Adrenal gland (tissue), 12 donors: ENCODE data around the gene FOCAD. TPM values are rescaled to one million over a fixed set of nuclear protein-coding genes. Genes with fewer than 3 reads are reported as not detected.

Experiments
- DNase-seq, 7 donors: peaks; one replicate each; pipeline ENCODE4 v3.0.0-alpha.2; 2019 to 2020
- H3K27ac ChIP-seq, 5 donors: fragments of 200-600 bp; sonication (generic) in 4 of 5; 1 replicate in 3 of 5; 2 replicates in 2 of 5; pipeline versions ENCODE4 v1.5.1 to v1.8.0; 2016 to 2020; ENCODE audit warnings: mild to moderate bottlenecking in 1 of 5
- H3K27me3 ChIP-seq: fragments of 200-600 bp; 2 replicates; pipeline ENCODE4 v1.8.0; 2021
- H3K36me3 ChIP-seq, 2 donors: fragments of 200-600 bp; replicated peaks in 1 of 2; 1 replicate in 1 of 2; 2 replicates in 1 of 2; pipeline versions ENCODE4 v1.5.1 to v1.8.0; 2018 to 2022
- H3K4me1 ChIP-seq, 2 donors: fragments of 200-600 bp; replicated peaks in 1 of 2; 1 replicate in 1 of 2; 2 replicates in 1 of 2; pipeline versions ENCODE4 v1.5.1 to v1.8.0; 2018 to 2021
- H3K4me3 ChIP-seq, 4 donors: fragments of 200-600 bp; sonication (generic) in 3 of 4; one replicate each; pipeline ENCODE4 v1.5.1; 2016 to 2018
- H3K9me3 ChIP-seq, 3 donors: fragments of 200-600 bp; sonication (generic) in 1 of 3; replicated peaks in 1 of 3; 1 replicate in 2 of 3; 2 replicates in 1 of 3; pipeline versions ENCODE4 v1.5.1 to v1.8.0; 2016 to 2021
- POLR2A ChIP-seq, 2 donors: fragments of 450-650 bp; IDR thresholded peaks; one replicate each; pipeline ENCODE4 v1.6.1; 2017; ENCODE audit warnings: antibody characterized with exemption in 2 of 2, mild to moderate bottlenecking in 2 of 2, moderate library complexity in 1 of 2
- WGBS, 4 donors: extraction: QIAGEN DNeasy Blood & Tissue Kit in 2 of 4; methylation state at CpG; one replicate each; pipeline versions ENCODE4 v1.1.5 to v1.1.7; 2013 to 2017; 5-methylcytosine and 5-hydroxymethylcytosine counted together
- intact Hi-C, 2 donors: fragments of 100-400 bp; cut with DNase I; formaldehyde crosslinking; loops; one replicate each; pipeline versions ENCODE4 v1.14.1 to v1.15.0; 2022 to 2023
- microRNA counts, 2 donors: library from miRNA; unstranded; fragments of <30 nt; microRNA quantifications; one replicate each; lab custom pipeline; 2016
- microRNA-seq, 3 donors: library from miRNA; unstranded; fragments of <30 nt; microRNA quantifications; one replicate each; pipeline ENCODE4, GENCODE V29; 2017 to 2020
- polyA plus RNA-seq, 3 donors: library from polyadenylated mRNA; stranded (reverse); fragments of 200-250 nt in 2 of 3; fragments of 350-450 nt in 1 of 3; fragmentation: Illumina TruSeq in 1 of 3; extraction: RNeasy Lipid Tissue Mini Kit (QIAGEN cat#74804) in 1 of 3; gene quantifications; one replicate each; pipeline ENCODE4 v1.2.3, GENCODE V29; 2013 to 2014
- small RNA-seq, 2 donors: library from RNA; depleted of rRNA; stranded (forward); fragments of <200 nt; gene quantifications; one replicate each; pipeline ENCODE3, GENCODE V24; 2016
- total RNA-seq, 9 donors: library from RNA; depleted of rRNA in 4 of 9; stranded (reverse); fragments of >200 nt in 4 of 9; fragments of 120-200 nt in 1 of 9; fragmentation: NEBNext Ultra II Directional in 1 of 9; extraction: Animal tissue kit (Norgen Biotek cat#: 25700) in 1 of 9; gene quantifications; one replicate each; pipeline versions ENCODE4 v1.1.0 to v1.2.4, GENCODE V29; 2013 to 2023
- TF ChIP-seq, protein P1 (sequence below), 6 experiments: fragments of 450-650 bp in 4 of 6; fragments of 200-600 bp in 2 of 6; sonication (generic) in 1 of 6; IDR thresholded peaks; 1 replicate in 5 of 6; 2 replicates in 1 of 6; pipeline versions ENCODE4 v1.5.1 to v1.8.0; 2016 to 2021; ENCODE audit warnings: antibody characterized with exemption in 6 of 6, mild to moderate bottlenecking in 2 of 6, moderate library complexity in 1 of 6
- donor health status: healthy with polysubstance abuse.
- donor health status: Bipolar disorder and iron deficiency.
- donor health status: DM: yes; HTN: yes; CAD: no.
- donor health status: DM: no; HTN: no; CAD: no.
- donor health status: DM: no; HTN: no; CAD: no.
- donor health status: DM: yes; HTN: yes; CAD: no.

Gene FOCAD
- total and polyA plus RNA-seq, 12 donors = 20.5 to 134 (median 59.7) TPM

DNA sequence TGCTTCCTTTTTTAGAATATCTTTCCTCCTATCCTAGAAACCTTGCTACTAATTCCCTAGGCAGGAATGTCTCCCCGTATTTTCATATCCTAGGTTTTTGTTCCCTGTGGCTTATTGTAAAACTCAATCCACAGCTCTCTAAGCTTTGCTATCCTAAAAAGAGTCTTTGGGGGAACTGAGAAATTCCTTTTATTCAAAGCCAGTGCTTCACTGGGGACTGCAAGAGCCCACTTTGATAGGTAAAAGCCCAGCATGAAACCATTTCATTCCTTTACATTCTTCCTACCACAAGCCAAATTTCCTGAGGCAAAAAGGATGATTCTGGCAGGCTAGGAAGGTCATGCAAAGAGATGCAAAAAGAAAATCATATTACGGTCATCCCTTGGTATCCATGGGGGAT is 353.2 kb downstream of the FOCAD start:
- no peaks in the 10 kb centered on the region for H3K36me3 ChIP-seq
- WGBS, 4 donors = 89 to 97% (median 94%) methylated on average over 2 of the region's 2 CpGs
- H3K27me3 ChIP-seq = no peaks in the 10 kb centered on the region
- DNase-seq = no peak
- H3K9me3 ChIP-seq = no peaks in the 10 kb centered on the region
- intact Hi-C loops = no loop called here
- no peaks in the 10 kb centered on the region for H3K4me1 ChIP-seq
- H3K4me3 ChIP-seq = no peak overlapping the region
- no peak overlapping the region for H3K27ac ChIP-seq
- TF ChIP-seq, protein P1, sequence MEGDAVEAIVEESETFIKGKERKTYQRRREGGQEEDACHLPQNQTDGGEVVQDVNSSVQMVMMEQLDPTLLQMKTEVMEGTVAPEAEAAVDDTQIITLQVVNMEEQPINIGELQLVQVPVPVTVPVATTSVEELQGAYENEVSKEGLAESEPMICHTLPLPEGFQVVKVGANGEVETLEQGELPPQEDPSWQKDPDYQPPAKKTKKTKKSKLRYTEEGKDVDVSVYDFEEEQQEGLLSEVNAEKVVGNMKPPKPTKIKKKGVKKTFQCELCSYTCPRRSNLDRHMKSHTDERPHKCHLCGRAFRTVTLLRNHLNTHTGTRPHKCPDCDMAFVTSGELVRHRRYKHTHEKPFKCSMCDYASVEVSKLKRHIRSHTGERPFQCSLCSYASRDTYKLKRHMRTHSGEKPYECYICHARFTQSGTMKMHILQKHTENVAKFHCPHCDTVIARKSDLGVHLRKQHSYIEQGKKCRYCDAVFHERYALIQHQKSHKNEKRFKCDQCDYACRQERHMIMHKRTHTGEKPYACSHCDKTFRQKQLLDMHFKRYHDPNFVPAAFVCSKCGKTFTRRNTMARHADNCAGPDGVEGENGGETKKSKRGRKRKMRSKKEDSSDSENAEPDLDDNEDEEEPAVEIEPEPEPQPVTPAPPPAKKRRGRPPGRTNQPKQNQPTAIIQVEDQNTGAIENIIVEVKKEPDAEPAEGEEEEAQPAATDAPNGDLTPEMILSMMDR (IDR thresholded peaks at IDR 0.05) = no peak
- TF ChIP-seq POLR2A (IDR thresholded peaks at IDR 0.05) = no peak

DNA sequence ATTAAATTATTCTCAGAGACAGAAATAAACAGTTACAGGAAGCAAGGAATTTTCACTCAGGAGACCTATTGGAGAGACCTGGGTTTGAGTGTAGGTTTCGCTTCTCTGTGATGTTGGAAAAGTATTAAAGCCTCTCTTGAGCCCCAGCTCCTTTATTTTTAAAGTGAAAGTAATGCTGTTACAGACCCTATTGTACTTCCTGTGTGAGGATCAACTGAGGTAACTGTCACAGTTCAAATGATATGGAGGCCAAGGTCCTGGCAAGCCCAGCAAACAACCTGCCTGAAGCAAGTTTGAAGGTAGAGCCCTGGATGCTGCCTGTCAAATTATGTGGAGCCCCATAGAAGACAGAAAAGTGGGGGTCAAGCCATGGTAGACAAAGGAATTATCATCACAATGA is 355.2 kb downstream of the FOCAD start:
- no peak for TF ChIP-seq POLR2A (IDR thresholded peaks at IDR 0.05)
- TF ChIP-seq, protein P1 (IDR thresholded peaks at IDR 0.05) = no peak
- intact Hi-C loops = no loop called here
- H3K4me3 ChIP-seq = no peak overlapping the region
- DNase-seq = no peak
- WGBS, 4 donors = 95 to 100% (median 97%) methylated on average over 1 of the region's 1 CpG
- no peaks in the 10 kb centered on the region for H3K27me3 ChIP-seq
- no peaks in the 10 kb centered on the region for H3K36me3 ChIP-seq
- H3K9me3 ChIP-seq = no peaks in the 10 kb centered on the region
- no peak overlapping the region for H3K27ac ChIP-seq
- H3K4me1 ChIP-seq = no peaks in the 10 kb centered on the region

DNA sequence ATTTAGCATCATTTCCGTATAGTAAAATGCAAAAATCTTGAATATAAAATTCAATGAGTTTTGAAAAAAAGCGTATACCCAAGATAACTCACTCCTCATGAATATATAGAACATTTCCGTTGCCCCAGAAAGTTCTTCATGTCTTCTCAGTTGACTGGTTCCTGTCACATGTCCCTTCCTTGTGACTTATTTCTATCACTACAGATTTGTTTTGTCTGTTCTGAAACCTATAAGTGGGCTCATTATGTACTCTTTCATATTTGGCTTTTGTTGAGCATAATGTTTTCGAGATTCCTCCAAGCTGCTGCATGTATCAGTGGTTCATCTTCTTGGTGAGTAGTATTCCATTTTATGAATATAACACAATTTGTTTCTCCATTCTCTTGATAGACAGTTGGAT is 358.4 kb downstream of the FOCAD start:
- Histone ChIP-seq H3K36me3 (no peaks in the 10 kb centered on the region), H3K4me1 (no peaks in the 10 kb centered on the region), H3K4me3 (no peak overlapping the region), H3K27me3 (no peaks in the 10 kb centered on the region), H3K9me3 (no peaks in the 10 kb centered on the region), H3K27ac (no peak overlapping the region)
- no peak for DNase-seq
- TF ChIP-seq, protein P1 (IDR thresholded peaks at IDR 0.05) = no peak
- no peak for TF ChIP-seq POLR2A (IDR thresholded peaks at IDR 0.05)
- intact Hi-C loops = no loop called here
- WGBS, 4 donors = 90 to 91% (median 90%) methylated on average over 4 of the region's 4 CpGs

DNA sequence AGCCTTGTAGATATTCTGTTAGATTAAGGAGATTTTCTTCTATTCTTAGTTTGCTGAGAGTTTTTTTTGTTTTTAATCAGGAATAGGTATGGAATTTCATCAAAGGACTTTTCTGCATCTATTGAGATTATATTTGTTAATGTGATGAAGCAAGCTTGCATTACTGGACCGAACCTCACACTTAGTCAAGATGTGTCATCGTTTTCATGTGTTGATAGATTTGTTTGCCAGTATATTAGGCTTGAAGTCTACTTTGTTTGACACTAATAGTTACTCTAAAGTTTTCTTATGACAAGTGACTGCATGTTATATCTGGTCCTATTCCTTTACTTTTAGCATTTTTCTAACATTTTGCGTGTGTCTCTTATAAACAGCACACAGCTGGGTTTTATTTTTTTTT is 359.8 kb downstream of the FOCAD start:
- no peaks in the 10 kb centered on the region for H3K27me3 ChIP-seq
- intact Hi-C loops = no loop called here
- WGBS, 4 donors = 93 to 98% (median 95%) methylated on average over 3 of the region's 3 CpGs
- no peak overlapping the region for H3K4me3 ChIP-seq
- no peaks in the 10 kb centered on the region for H3K36me3 ChIP-seq
- H3K9me3 ChIP-seq = no peaks in the 10 kb centered on the region
- TF ChIP-seq, protein P1 (IDR thresholded peaks at IDR 0.05) = no peak
- TF ChIP-seq POLR2A (IDR thresholded peaks at IDR 0.05) = no peak
- H3K27ac ChIP-seq = no peak overlapping the region
- no peaks in the 10 kb centered on the region for H3K4me1 ChIP-seq
- no peak for DNase-seq

MicroRNAs encoded within 50 kb of the gene (microRNA counts, 767-probe panel; counts per million panel counts)
- 0 counts per million in 2 donors for microRNA hsa-miR-491-3p (lab: Ali Mortazavi, UCI)
- microRNA hsa-miR-491-5p (lab: Ali Mortazavi, UCI) = 0 counts per million in 2 donors

Small RNA genes within 50 kb of the gene (microRNA-seq; reads per million reads assigned to microRNA genes)
- 19.7 to 69.1 (median 68.2) reads per million in 3 donors for gene MIR491

Small RNA genes within 50 kb of the gene (small RNA-seq; reads per million reads assigned to genes)
- gene MIR491 = 0.47 to 0.50 reads per million in 2 donors
- gene SNORA30B = 0 reads per million in 2 donors

Other genes with a start within 250 kb of the FOCAD start
- gene MLLT3, start 61.8 kb upstream of the FOCAD start, total RNA-seq = 10 to 100 TPM; 14.0 to 37.7 (median 24.7) TPM
- 10 to 100 TPM; 11.0 to 15.5 (median 11.8) TPM for gene MLLT3, start 61.8 kb upstream of the FOCAD start, polyA plus RNA-seq